Epithelial cell of umbilical artery (primary cell): Measurements from ENCODE around the gene MERTK. TPM values are rescaled to one million over a fixed set of nuclear protein-coding genes. Genes with fewer than 3 reads are reported as not detected.

Source experiments
- total RNA-seq: library from RNA; depleted of rRNA; stranded (reverse); fragments of >200 nt; gene quantifications from 2 replicates; pipeline ENCODE4 v1.2.3, GENCODE V29; 2014

The MERTK gene
- 7.8 and 17.6 TPM in 2 replicates for total RNA-seq

GRCh38 chr2:111897924-111898702, at the start of gene MERTK:
Gene MERTK (plus strand): TSS chr2:111898607. CDS start chr2:111898736, 129 bp downstream.

GRCh38 chr2:111883661-111884591, 14.5 kb upstream of the MERTK start, which contains the start of gene ANAPC1:
Gene ANAPC1 (minus strand): TSS chr2:111884193. CDS start chr2:111880825, 3,368 bp downstream.

GRCh38 chr2:112054847-112055729, 156.7 kb downstream of the MERTK start, which contains the start of gene TMEM87B:
Gene TMEM87B (plus strand): TSS chr2:112055269. CDS start chr2:112055592, 323 bp downstream.

Other genes with a start within 250 kb of the MERTK start
- gene ANAPC1, start 14.4 kb upstream of the MERTK start, total RNA-seq, result 59.1 and 60.8 TPM in 2 replicates
- gene TMEM87B, start 156.7 kb downstream of the MERTK start, total RNA-seq, result 27.6 and 48.3 TPM in 2 replicates
- 1.8 and 1.9 TPM in 2 replicates for gene FBLN7, start 239.8 kb downstream of the MERTK start, total RNA-seq